Right lobe of liver (tissue), 4 donors: Measurements from ENCODE around the gene SETD6.

Experiments used
- CTCF ChIP-seq, 4 donors: fragments of 200-600 bp in 3 of 4; fragments of 450-650 bp in 1 of 4; IDR thresholded peaks; one replicate each; pipeline versions ENCODE4 v1.5.1 to v1.8.0; 2016 to 2022; ENCODE audit warnings: antibody characterized with exemption in 4 of 4, mild to moderate bottlenecking in 2 of 4
- POLR2A ChIP-seq: fragments of 450-650 bp; IDR thresholded peaks from one replicate; pipeline ENCODE4 v1.6.1; 2017; ENCODE audit warnings: antibody characterized with exemption, mild to moderate bottlenecking
- donor health status: DM: no; HTN: no; CAD: no.
- donor health status: DM: no; HTN: no; CAD: no.
- donor health status: DM: no; HTN: yes; CAD: no.

- TF ChIP-seq CTCF (IDR thresholded peaks at IDR 0.05), result no peak
- TF ChIP-seq POLR2A, result no peak
Observed at GRCh38 chr16:58542291-58542690, 27.0 kb downstream of the SETD6 start.
